IMR-90 (cell line): ENCODE measurements around the gene NKAIN2. TPM values are rescaled to one million over a fixed set of nuclear protein-coding genes. Genes with fewer than 3 reads are reported as not detected.

ENCODE experiments used
- ATAC-seq: fragments of 200-7000 bp; cut with Tn5 transposase; 2 replicates; pipeline ENCODE4 v1.9.1; 2020; ENCODE audit warnings: low read depth, mild to moderate bottlenecking, moderate library complexity
- BruUV-seq: library from RNA; stranded (reverse); fragments of 400-500 nt; replicated peaks from 2 replicates; lab custom pipeline; 2021; lab: Mats Ljungman, UMichigan
- CTCF ChIA-PET: fragments of 300-600 bp; formaldehyde crosslinking; extraction: SDS; loops from one replicate; lab custom pipeline; 2021; ENCODE audit warnings: antibody characterized with exemption; lab: Yijun Ruan, JAX
- POLR2A ChIA-PET: fragments of 300-600 bp; sonication (Branson Sonifier 250); formaldehyde crosslinking; loops from one replicate; lab custom pipeline; 2022; ENCODE audit warnings: antibody characterized with exemption; ENCODE audit not compliant: unreplicated experiment; lab: Charles Lee
- DNase-seq: peaks from one replicate; pipeline ENCODE4 v3.0.0; 2013
- H2AFZ ChIP-seq: replicated peaks from 2 replicates; pipeline ENCODE3; 2013; ENCODE audit warnings: low read length, mild to moderate bottlenecking; ENCODE audit not compliant: poor library complexity
- H2AK5ac ChIP-seq: 2 replicates; pipeline ENCODE4 v1.6.1; 2013; ENCODE audit warnings: low read depth, low read length, inconsistent platforms
- H2AK9ac ChIP-seq: replicated peaks from 2 replicates; pipeline ENCODE3; 2013; ENCODE audit warnings: mild to moderate bottlenecking, low read depth, low read length, moderate library complexity; ENCODE audit not compliant: poor library complexity
- H2BK120ac ChIP-seq: 2 replicates; pipeline ENCODE4 v1.6.1; 2013; ENCODE audit warnings: low read depth, low read length, inconsistent platforms
- H2BK15ac ChIP-seq: 3 replicates; pipeline ENCODE4 v1.6.1; 2013; ENCODE audit warnings: low read depth, low read length, inconsistent platforms
- H2BK20ac ChIP-seq: 2 replicates; pipeline ENCODE4 v1.6.1; 2013; ENCODE audit warnings: low read depth, mild to moderate bottlenecking, inconsistent platforms, low read length, moderate library complexity
- H2BK5ac ChIP-seq: 2 replicates; pipeline ENCODE4 v1.6.1; 2013; ENCODE audit warnings: mild to moderate bottlenecking, low read depth, low read length, inconsistent platforms; ENCODE audit not compliant: poor library complexity, severe bottlenecking
- H3K14ac ChIP-seq: replicated peaks from 2 replicates; pipeline ENCODE4 v1.6.1; 2013; ENCODE audit warnings: low read depth, low read length, inconsistent platforms
- H3K18ac ChIP-seq: 2 replicates; pipeline ENCODE4 v1.6.1; 2013; ENCODE audit warnings: low read depth, low read length, control low read depth
- H3K23ac ChIP-seq: 2 replicates; pipeline ENCODE4 v1.6.1; 2013; ENCODE audit warnings: low read depth, low read length, inconsistent platforms
- H3K27ac ChIP-seq: 2 replicates; pipeline ENCODE4 v1.5.1; 2013; ENCODE audit warnings: mild to moderate bottlenecking, control low read depth, low read length; ENCODE audit not compliant: insufficient read depth
- H3K27me3 ChIP-seq: 2 replicates; pipeline ENCODE4 v1.6.1; 2013; ENCODE audit warnings: low read length; ENCODE audit not compliant: control insufficient read depth, insufficient read depth
- H3K36me3 ChIP-seq: 2 replicates; pipeline ENCODE4 v1.6.1; 2013; ENCODE audit warnings: low read length, mixed read lengths; ENCODE audit not compliant: control insufficient read depth, insufficient read depth
- H3K4ac ChIP-seq: 2 replicates; pipeline ENCODE4 v1.6.1; 2013; ENCODE audit warnings: low read depth, low read length, inconsistent platforms
- H3K4me1 ChIP-seq: 2 replicates; pipeline ENCODE4 v1.6.1; 2013; ENCODE audit warnings: low read length, mixed read lengths; ENCODE audit not compliant: control insufficient read depth, insufficient read depth
- H3K4me2 ChIP-seq: 2 replicates; pipeline ENCODE4 v1.6.1; 2013; ENCODE audit warnings: low read depth, mild to moderate bottlenecking, control low read depth, low read length, moderate library complexity
- H3K4me3 ChIP-seq: 2 replicates; pipeline ENCODE4 v1.5.1; 2013; ENCODE audit warnings: low read depth, mild to moderate bottlenecking, control low read depth, low read length, moderate library complexity; ENCODE audit not compliant: insufficient read depth
- H3K56ac ChIP-seq: 2 replicates; pipeline ENCODE4 v1.6.1; 2013; ENCODE audit warnings: low read length, inconsistent platforms; ENCODE audit not compliant: insufficient read depth; ENCODE audit errors: extremely low read depth
- H3K79me1 ChIP-seq, 2 experiments: 2 replicates each; pipeline ENCODE4 v1.6.1; 2013; ENCODE audit warnings: low read length in 2 of 2, inconsistent platforms in 1 of 2, low read depth in 1 of 2
- H3K9ac ChIP-seq: 2 replicates; pipeline ENCODE4 v1.6.1; 2013; ENCODE audit warnings: low read depth, low read length, control low read depth
- H3K9me1 ChIP-seq: 2 replicates; pipeline ENCODE4 v1.6.1; 2013; ENCODE audit warnings: low read length, inconsistent platforms; ENCODE audit not compliant: insufficient read depth
- H3K9me3 ChIP-seq: 2 replicates; pipeline ENCODE4 v1.6.1; 2013; ENCODE audit warnings: low read length; ENCODE audit not compliant: control insufficient read depth, insufficient read depth
- H4K20me1 ChIP-seq: 2 replicates; pipeline ENCODE4 v1.6.1; 2013; ENCODE audit warnings: low read length, inconsistent platforms; ENCODE audit not compliant: insufficient read depth
- H4K5ac ChIP-seq: 2 replicates; pipeline ENCODE4 v1.6.1; 2013; ENCODE audit warnings: mild to moderate bottlenecking, low read depth, low read length, control low read depth
- H4K8ac ChIP-seq, 2 experiments: 2 replicates each; pipeline ENCODE4 v1.6.1; 2013; ENCODE audit warnings: low read depth in 2 of 2, low read length in 2 of 2, control low read depth in 1 of 2, inconsistent platforms in 1 of 2
- H4K91ac ChIP-seq: 2 replicates; pipeline ENCODE4 v1.6.1; 2013; ENCODE audit warnings: low read depth, low read length, inconsistent platforms; ENCODE audit not compliant: insufficient read depth
- CEBPB ChIP-seq: IDR thresholded peaks from 2 replicates; pipeline ENCODE4 v1.6.1; 2012; ENCODE audit warnings: low read depth, low read length, improper control_type of control experiment
- MAZ ChIP-seq: IDR thresholded peaks from 2 replicates; pipeline ENCODE4 v1.6.1; 2012; ENCODE audit warnings: low read depth, mild to moderate bottlenecking, low read length, improper control_type of control experiment, moderate library complexity, borderline replicate concordance
- SMC3 ChIP-seq: fragments of 150-350 bp; IDR thresholded peaks from 2 replicates; pipeline ENCODE4 v1.6.1; 2016; ENCODE audit warnings: low read depth, mild to moderate bottlenecking, antibody characterized with exemption, low read length, moderate library complexity
- WGBS, 2 experiments: methylation state at CpG; one replicate each; pipeline versions ENCODE4 v1.1.5 to v1.1.7; 2013; ENCODE audit warnings: missing lambda C conversion rate in 2 of 2; ENCODE audit not compliant: insufficient read length in 1 of 2; ENCODE audit errors: extremely low coverage in 2 of 2; 5-methylcytosine and 5-hydroxymethylcytosine counted together
- dilution Hi-C: fragments of 300-500 bp; cut with HindIII; formaldehyde crosslinking; loops from one replicate; pipeline ENCODE4 v1.14.3; 2018; ENCODE audit warnings: low sequenced_read_pairs; ENCODE audit not compliant: unreplicated experiment
- in situ Hi-C: fragments of 300-500 bp; cut with MboI; formaldehyde crosslinking; loops from 3 replicates; pipeline ENCODE4 v1.14.3; 2019; ENCODE audit warnings: low sequenced_read_pairs, inconsistent platforms, mixed read lengths
- intact Hi-C: fragments of 100-400 bp; cut with micrococcal nuclease; formaldehyde crosslinking; loops from 2 replicates; pipeline ENCODE4 v1.10.0; 2022
- polyA plus RNA-seq, 3 experiments: library from polyadenylated mRNA; depleted of rRNA; stranded (reverse); fragments of >200 nt; gene quantifications; 2 replicates each; pipeline ENCODE4 v1.2.3, GENCODE V29; 2012; ENCODE audit warnings: low replicate concordance in 1 of 3
- total RNA-seq: library from RNA; depleted of rRNA; stranded (reverse); fragments of >200 nt; gene quantifications from 2 replicates; pipeline ENCODE4 v1.2.3, GENCODE V29; 2012

NKAIN2 gene
- total and polyA plus RNA-seq, 2 of the 4 experiments (the other 2 are of a cell fraction): not detected

DNA sequence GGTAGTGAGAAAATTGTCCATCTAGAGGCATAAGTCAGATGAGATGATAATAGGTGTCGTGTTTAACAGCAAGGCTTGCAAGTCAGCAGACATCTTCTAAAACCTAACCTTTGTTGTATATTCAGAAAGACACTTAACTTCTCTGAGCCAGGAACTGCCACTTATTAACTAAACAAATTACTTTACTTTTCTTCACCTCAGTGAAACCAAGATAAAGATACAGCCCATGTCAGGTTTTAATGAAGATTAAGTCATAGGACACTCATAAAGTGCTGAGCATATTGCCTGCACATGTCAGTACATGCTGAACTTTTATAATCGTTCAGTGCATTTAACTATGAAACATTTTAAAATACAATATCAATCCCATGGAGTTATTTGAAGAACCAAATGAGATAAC, 286.8 kb downstream of the NKAIN2 start:
- H3K9ac ChIP-seq: no peak overlapping the region
- no CpG with 5 or more reads among the region's 2 CpGs for WGBS, 2 experiments
- no peak overlapping the region for H2BK15ac ChIP-seq
- H2BK5ac ChIP-seq: no peak overlapping the region
- no peak overlapping the region for H2BK120ac ChIP-seq
- H3K4me2 ChIP-seq: no peak overlapping the region
- H3K36me3 ChIP-seq: no peaks in the 10 kb centered on the region
- H2AK5ac ChIP-seq: no peak overlapping the region
- BruUV-seq: no TSS peak
- POLR2A ChIA-PET: no interaction called here
- dilution Hi-C loops (no loop called here), in situ Hi-C loops (no loop called here), intact Hi-C loops (no loop called here)
- H4K8ac ChIP-seq: no peak overlapping the region
- H3K9me3 ChIP-seq: no peaks in the 10 kb centered on the region
- H3K14ac ChIP-seq: no peak overlapping the region
- H3K4ac ChIP-seq: no peak overlapping the region
- CTCF ChIA-PET: no interaction called here
- H2AK9ac ChIP-seq: no peak overlapping the region
- no peaks in the 10 kb centered on the region for H3K79me1 ChIP-seq
- no peak overlapping the region for H3K18ac ChIP-seq
- no peak overlapping the region for H3K27ac ChIP-seq
- H3K4me3 ChIP-seq: no peak overlapping the region
- TF ChIP-seq CEBPB: no peak
- no peak for TF ChIP-seq MAZ
- TF ChIP-seq SMC3: no peak
- no peaks in the 10 kb centered on the region for H3K27me3 ChIP-seq
- H4K5ac ChIP-seq: no peak overlapping the region
- H3K56ac ChIP-seq: no peak overlapping the region
- H3K9me1 ChIP-seq: no peaks in the 10 kb centered on the region
- H3K4me1 ChIP-seq: no peaks in the 10 kb centered on the region
- ATAC-seq: no peak
- no peak overlapping the region for H3K23ac ChIP-seq
- no peak overlapping the region for H4K91ac ChIP-seq
- DNase-seq: no peak
- H4K20me1 ChIP-seq: no peaks in the 10 kb centered on the region
- H2BK20ac ChIP-seq: no peak overlapping the region
- no peak overlapping the region for H2AFZ ChIP-seq
